ENCODE results near the gene MDP1. TPM values are rescaled to one million over a fixed set of nuclear protein-coding genes. Genes with fewer than 3 reads are reported as not detected.

MDP1 gene
- 13.1 and 15.1 TPM in 2 replicates for total RNA-seq

DNA sequence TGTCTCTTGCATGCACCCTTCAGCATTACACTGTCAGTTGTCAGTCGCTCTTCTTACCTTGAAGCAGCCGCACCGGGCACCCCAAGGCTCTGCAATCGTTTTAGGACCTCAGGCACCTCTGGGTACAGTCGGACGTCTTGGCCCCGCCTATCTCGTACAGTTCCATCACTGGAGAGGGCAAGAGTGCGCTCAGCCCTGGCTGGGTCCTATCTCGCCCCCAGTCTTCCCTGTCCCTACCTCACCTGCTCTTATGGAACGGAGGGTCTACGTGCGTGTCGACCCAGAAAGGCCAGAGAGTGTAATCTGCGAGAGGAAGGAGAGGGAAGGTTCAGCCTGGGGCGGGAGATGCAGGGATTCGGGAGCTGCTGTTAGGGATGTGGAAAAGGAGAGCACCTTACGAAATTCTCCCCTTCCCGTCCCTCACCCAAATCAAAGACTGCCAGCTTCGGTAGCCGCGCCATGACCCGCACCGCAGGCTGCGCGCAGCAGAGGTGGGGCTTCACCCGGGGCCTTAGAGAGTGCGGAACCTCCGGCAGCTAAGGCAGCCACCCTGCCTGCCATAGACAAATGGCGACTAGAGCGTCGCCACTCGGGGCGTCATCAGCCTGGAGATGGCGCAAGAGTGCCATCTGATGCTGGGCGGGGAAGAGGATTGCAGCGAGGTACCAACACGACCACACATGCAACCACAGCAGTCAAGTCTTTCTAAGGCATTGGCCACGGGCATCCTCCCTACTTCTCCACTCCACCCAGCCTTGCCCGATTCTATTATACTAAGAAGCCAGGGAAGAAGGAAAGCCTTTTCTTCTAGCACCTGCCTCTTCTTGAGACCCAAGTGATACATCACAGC is at the start of gene MDP1:
MDP1 (minus strand) TSS at position 572 of the 850 bp plus-strand sequence; CDS start at position 461, 111 bp downstream.

DNA sequence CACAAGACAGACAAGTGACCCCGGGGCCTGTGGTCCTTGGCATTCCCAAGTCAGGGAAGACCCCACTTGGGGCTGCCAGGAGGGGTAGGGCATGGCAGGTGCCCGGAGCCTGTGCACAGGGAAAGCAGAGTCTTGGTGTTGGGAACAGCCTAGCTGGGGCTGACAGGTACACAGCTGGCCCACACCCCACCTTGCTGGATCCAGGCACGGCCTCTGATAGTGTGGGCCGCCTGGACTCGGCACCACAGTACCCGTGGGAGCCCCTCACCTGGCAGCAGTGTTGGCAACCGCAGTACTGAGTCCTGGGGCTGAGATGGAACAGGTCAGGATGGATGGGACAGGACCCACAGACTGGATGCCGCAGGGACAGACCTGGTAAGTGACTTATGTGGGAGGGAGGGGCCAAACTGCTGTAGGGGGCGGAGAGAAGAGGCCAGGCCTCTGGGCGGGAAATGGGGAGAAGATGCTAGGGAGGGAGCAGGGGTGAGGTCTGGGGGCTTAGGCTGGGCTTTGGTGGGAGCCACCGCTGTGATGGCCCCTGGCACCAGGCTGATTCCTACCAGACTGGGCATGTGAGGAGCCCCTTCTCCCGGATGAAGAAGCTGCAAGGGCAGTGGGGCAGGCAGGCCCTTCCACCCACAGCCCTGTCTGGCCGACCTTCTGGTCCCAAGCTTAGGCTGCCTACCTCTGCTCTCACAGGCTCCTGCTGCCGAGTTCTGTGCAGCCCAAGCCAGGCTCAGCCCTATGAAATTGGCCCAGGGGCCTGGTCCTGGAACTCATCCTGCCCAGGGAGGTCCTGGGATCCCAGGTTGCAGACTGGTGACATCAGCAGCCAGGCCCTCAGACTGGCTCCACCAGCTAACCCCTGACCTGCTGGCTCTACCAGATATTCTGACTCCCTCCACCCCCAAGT is 47.2 kb upstream of the MDP1 start, which contains the start of gene TGM1:
TGM1 (minus strand) TSS at position 357 of the 913 bp plus-strand sequence. CDS start 825 bp downstream, outside the sequence.

DNA sequence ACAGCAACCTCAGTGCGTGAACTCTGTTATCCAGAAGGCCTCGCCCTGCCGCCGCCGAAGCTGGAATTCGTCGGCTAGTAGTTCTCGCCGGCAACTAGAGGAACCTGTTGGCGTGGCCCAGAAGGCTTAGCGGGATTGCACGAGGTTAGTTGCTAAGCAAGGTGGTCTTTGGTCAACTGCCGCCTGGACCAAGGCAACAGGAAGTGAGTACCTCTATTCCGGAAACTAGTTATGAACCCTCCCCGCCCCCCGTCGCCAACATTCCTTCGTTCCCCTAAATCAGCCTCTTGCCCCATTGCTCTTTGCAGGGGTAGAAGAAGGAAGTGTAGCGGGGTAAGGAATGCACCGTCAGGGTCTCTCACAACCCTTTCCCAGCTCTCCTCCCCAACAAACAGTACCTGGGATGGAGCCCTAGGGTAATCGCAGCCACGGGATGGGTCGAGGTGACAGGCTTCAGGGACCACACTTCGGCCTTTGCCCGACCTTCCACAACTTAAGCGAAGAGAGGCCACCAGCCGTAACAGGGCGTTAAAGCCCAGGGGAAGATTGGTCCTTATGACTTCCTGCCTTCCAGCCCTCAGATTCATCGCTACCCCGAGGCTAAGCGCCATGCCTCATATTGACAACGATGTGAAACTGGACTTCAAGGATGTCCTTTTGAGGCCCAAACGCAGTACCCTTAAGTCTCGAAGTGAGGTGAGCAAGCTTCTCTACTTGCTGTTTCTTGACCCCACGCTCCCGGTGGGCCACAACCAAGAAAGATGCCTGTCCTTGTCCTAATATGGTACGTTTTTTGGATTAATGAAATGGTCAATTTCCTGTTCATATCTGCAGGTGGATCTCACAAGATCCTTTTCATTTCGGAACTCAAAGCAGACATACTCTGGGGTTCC is 17.0 kb upstream of the MDP1 start, which contains the start of gene GMPR2:
GMPR2 (plus strand) TSS at position 285 of the 893 bp plus-strand sequence; CDS start at position 610, 325 bp downstream.

DNA sequence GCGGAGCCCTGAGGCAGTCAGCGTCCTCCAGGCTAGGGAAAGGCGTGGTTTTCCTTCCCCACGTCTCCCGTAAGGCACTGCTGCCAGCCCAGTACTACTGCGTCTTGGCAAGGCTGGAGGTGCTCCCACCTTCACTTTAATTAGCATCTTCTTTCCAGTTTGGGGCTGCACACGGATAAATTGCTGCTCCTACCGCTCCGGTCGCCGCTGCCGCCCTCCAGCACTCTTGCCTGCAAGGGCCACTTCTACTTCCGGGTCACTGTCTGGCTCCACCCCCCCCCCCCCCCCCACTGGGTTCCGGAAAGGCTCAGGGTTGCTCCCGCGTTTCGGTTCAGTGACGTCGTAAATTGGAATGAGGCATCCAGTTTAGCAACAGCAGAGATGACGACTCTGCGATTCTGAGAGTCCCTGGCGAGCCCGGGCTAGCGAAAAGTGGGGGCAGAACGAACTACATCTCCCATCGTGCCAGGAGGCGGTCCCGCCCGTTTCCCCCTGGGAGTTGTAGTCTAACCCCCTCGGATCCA is 16.3 kb upstream of the MDP1 start, which contains the start of gene NEDD8:
NEDD8 (minus strand) TSS at position 247 of the 524 bp plus-strand sequence; CDS start at position 147, 100 bp downstream.

DNA sequence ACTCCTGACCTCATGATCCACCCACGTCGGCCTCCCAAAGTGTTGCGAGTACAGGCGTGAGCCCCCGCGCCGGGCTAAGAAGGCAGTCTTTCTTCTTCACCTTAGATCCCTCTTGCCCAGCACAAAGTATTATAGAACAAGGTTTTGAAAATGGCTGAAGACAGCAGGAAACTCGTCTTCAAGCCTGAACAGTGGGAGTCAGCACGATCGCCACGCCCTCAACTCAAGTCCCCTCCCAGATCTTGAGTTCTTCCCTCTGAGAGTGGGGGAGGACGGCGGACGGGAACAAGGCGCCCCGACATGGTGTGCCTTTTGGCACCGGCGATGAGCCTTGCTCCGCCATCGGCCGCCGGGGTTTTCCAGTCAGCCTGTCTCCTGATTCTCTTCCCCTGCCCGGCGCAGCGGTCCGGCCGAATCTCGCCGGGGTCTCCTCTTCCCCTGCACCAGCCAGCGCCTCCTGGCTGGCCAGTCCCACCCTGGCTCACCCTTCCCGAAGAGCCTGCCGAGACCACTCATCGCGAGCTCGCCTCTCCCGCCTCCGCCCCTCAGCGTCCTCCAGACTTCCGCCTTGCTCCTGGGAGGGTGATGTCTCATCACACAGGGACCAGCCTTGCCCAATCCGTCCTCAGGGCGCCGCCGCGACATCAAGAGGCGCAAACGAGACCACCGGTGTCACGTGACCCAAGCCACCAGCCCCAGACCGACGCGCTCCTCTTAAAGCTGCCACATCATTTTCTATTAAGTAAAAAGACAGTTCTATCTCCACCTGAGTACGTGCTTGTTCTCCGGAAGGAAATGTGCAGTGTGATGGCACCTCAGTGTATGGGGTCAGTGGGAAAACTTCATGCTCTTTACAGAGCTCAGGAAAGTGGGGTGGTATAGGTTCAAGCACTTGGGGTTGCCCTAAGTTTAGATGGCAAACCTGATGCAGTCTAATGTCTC is 2.7 kb downstream of the MDP1 start, which contains the start of gene CHMP4A:
CHMP4A (minus strand) TSS at position 565 of the 942 bp plus-strand sequence; CDS start at position 516, 49 bp downstream.

DNA sequence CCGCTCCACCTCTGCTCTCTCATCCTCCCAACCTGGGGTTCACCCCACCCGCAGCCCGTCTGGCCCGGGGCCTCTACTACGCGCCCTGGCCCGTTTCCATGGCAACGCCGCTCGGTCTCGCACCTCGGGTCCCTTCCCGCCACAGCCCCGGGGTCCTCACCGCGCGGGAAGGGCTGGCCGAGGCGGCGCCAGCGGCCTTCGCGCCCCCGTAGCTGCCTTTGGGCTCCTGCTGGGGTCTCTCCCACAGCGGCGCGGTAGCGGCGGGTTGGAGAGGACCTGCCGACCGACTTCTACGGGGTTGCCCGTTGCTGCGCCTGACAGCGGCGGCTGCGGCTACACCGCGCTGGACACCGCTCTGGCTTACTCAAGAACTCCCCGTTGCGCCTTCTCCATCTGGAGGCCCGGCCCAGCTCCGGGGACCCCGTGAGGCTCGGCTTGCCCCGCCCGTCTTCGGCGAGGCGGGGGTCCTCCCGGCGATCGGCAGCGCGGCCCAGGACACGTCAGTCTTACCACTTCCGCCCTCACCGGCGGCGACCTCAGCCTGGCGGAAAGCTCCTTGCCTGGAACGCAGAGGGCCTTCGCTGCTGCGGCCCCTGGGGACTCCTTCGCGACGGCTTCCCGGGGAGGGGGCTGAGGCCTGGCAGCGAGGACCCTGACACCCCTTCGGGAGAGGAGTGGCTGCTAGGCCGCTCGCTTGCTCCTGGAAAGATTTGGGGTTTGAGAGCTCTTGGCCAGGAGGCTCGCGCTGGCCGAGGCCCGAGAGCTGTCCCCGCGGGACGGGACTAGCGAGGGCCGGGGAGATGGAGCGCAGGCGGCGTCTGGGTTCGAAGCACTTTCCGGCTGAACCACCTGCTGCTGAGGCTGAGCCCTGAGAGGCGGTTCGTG is 20.4 kb downstream of the MDP1 start, which contains the start of gene TM9SF1:
TM9SF1 (minus strand) TSS at position 256 of the 885 bp plus-strand sequence. CDS start 422 bp downstream, outside the sequence.

DNA sequence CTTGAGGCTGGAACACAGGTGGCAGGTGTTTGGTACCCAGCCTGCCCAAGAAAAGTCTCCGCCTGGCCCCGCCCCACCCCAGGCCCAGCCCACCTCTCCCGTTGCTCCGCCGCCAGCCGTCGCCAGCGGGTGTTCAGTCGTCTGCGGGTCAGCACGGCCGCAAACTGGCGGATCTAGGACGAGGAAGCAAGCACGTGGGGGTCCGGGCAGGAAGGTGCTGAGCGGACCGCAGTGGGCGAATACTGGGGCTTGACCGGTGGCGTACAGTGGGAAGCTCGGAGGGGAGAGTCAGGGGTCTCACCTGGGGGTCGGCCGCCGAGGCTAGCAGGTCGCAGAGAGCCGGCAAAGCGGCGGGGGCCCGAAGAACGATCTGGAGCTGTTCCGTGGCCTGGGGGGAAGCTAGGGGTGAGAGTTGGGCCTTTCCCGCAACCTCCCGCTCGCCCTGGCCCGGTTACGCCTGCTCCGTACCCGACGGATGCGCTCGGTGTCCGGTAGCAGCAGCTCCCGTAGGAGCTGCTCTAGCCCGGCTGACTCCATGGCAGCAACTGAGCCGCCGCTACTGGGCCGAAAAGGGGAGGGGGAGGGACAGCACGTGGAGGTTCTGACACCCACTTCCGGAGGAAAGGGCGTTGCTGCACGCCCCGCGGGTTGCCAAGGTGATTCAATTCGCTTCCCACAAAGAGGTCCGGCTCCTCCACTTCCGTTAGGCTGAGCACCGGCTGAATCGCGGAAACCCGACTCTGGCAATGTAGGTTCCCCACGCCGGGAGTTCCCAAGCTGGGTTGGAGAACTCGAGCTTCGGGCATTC is 27.4 kb downstream of the MDP1 start, which contains the start of gene IPO4:
IPO4 (minus strand) TSS at position 566 of the 808 bp plus-strand sequence; CDS start at position 537, 29 bp downstream.

DNA sequence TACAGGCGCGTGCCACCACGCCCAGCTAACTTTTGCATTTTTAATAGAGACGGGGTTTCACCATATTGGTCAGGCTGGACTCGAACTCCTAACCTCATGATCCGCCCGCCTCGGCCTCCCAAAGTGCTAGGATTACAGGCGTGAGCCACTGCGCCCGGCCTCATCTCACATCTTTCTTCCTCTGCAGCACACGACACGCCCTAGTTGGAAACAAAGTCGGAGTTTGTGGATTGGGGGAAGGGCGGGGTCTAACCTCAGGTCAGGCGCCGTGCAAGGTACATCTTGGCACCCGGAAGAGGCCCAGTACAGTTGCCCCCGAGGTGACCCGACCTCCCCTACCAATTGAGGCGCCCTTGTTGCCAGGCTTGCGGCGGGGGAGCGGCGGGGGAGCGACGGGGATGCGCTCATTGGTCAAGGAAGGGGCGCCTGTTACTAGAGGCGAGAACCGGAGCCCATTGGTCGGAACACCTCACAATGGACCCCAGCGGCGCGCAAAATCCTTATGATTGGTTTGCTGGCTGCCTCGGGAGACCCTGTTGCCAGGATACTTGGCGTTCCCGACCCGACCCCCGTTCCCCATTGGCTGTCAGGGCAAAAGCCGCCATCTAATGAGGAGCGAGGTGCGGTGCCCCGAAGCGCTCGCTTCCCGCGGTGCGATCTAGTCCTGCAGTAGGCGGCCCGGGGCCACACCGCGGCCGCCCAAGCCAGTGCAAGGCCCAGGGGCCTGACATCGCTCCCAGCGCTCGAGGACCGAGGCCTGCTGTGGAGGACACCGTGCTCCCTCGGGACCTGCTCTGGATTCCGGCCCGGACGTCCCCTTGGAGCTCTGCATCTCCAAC is 44.2 kb downstream of the MDP1 start, which contains the start of gene REC8:
REC8 (plus strand) TSS at position 659 of the 839 bp plus-strand sequence. CDS start 473 bp downstream, outside the sequence.

Small RNAs within 50 kb of the gene (small RNA-seq; reads per million reads assigned to genes)
- not detected for gene AL136295.4
- not detected for gene CHMP4A
- not detected for gene IPO4
- gene IRF9, result not detected
- 1.2 reads per million, percentile 23 among the genes with 10 or more reads in this experiment for gene MDP1

Other genes starting within 250 kb of the MDP1 start
- gene DHRS4L2, start 227.1 kb downstream of the MDP1 start, total RNA-seq, result 6.8 and 8.4 TPM in 2 replicates
- under 0.01 TPM in 1 of 2 replicates, not detected in the other for gene CARMIL3, start 164.1 kb downstream of the MDP1 start, total RNA-seq
- not detected in 2 replicates for gene CPNE6, start 144.5 kb downstream of the MDP1 start, total RNA-seq
- gene PCK2, start 121.8 kb downstream of the MDP1 start, total RNA-seq, result 33.0 and 33.9 TPM in 2 replicates
- gene DCAF11, start 101.3 kb downstream of the MDP1 start, total RNA-seq, result 63.8 and 79.8 TPM in 2 replicates
- 0.97 and 1.8 TPM in 2 replicates for gene NRL, start 101.1 kb downstream of the MDP1 start, total RNA-seq
- not detected in 2 replicates for gene FITM1, start 85.4 kb downstream of the MDP1 start, total RNA-seq
- gene PSME1, start 79.9 kb downstream of the MDP1 start, total RNA-seq, result 114 and 128 TPM in 2 replicates
- 5.8 and 8.3 TPM in 2 replicates for gene EMC9, start 74.5 kb downstream of the MDP1 start, total RNA-seq
- 59.1 and 63.8 TPM in 2 replicates for gene PSME2, start 69.5 kb downstream of the MDP1 start, total RNA-seq
- 53.4 and 53.8 TPM in 2 replicates for gene RNF31, start 68.6 kb downstream of the MDP1 start, total RNA-seq
- 136 and 154 TPM in 2 replicates for gene IRF9, start 54.8 kb downstream of the MDP1 start, total RNA-seq
- gene REC8, start 44.0 kb downstream of the MDP1 start, total RNA-seq, result 3.5 and 7.5 TPM in 2 replicates
- 45.1 and 55.2 TPM in 2 replicates for gene IPO4, start 27.2 kb downstream of the MDP1 start, total RNA-seq
- gene TM9SF1, start 20.6 kb downstream of the MDP1 start, total RNA-seq, result 76.5 and 83.1 TPM in 2 replicates
- gene TSSK4, start 10.4 kb downstream of the MDP1 start, total RNA-seq, result 0.24 TPM in 1 of 2 replicates, not detected in the other
- gene CHMP4A, start 2.6 kb downstream of the MDP1 start, total RNA-seq, result 19.1 and 25.4 TPM in 2 replicates
- 48.7 and 73.2 TPM in 2 replicates for gene NEDD8, start 16.3 kb upstream of the MDP1 start, total RNA-seq
- gene GMPR2, start 16.9 kb upstream of the MDP1 start, total RNA-seq, result 67.0 and 74.5 TPM in 2 replicates
- 68.9 and 75.8 TPM in 2 replicates for gene TINF2, start 26.6 kb upstream of the MDP1 start, total RNA-seq
- 1.1 and 3.1 TPM in 2 replicates for gene TGM1, start 47.1 kb upstream of the MDP1 start, total RNA-seq
- gene RABGGTA, start 55.5 kb upstream of the MDP1 start, total RNA-seq, result 26.1 and 28.4 TPM in 2 replicates
- gene DHRS1, start 83.7 kb upstream of the MDP1 start, total RNA-seq, result 20.9 and 22.6 TPM in 2 replicates
- 18.5 and 21.7 TPM in 2 replicates for gene NOP9, start 83.8 kb upstream of the MDP1 start, total RNA-seq
- gene CIDEB, start 91.9 kb upstream of the MDP1 start, total RNA-seq, result 3.2 and 3.6 TPM in 2 replicates
- 6.7 and 7.5 TPM in 2 replicates for gene LTB4R2, start 94.1 kb upstream of the MDP1 start, total RNA-seq
- gene LTB4R, start 95.4 kb upstream of the MDP1 start, total RNA-seq, result 1.3 and 2.6 TPM in 2 replicates
- 24.2 and 35.5 TPM in 2 replicates for gene ADCY4, start 119.0 kb upstream of the MDP1 start, total RNA-seq
- 29.0 and 35.1 TPM in 2 replicates for gene RIPK3, start 123.9 kb upstream of the MDP1 start, total RNA-seq
- gene NFATC4, start 152.1 kb upstream of the MDP1 start, total RNA-seq, result 285 and 343 TPM in 2 replicates
- gene NYNRIN, start 182.9 kb upstream of the MDP1 start, total RNA-seq, result 26.5 and 28.4 TPM in 2 replicates
- 0.97 and 4.4 TPM in 2 replicates for gene CBLN3, start 213.6 kb upstream of the MDP1 start, total RNA-seq
- gene KHNYN, start 213.9 kb upstream of the MDP1 start, total RNA-seq, result 68.6 and 81.6 TPM in 2 replicates
- 8.9 and 10.7 TPM in 2 replicates for gene SDR39U1, start 226.7 kb upstream of the MDP1 start, total RNA-seq